HepG2 (cell line): ENCODE data around the gene ICAM3. TPM values are rescaled to one million over a fixed set of nuclear protein-coding genes. Genes with fewer than 3 reads are reported as not detected.
A peak's percentile ranks its signal among the peaks of the same experiment; 100 is the strongest.

Experiments used
- AGO2 ChIP-seq: fragments of 200-400 bp; formaldehyde crosslinking; optimal IDR thresholded peaks from 2 replicates; pipeline ENCODE3; 2017; ENCODE audit warnings: mild to moderate bottlenecking, low read depth, low read length, moderate library complexity
- ISL2 ChIP-seq: sonication (generic); formaldehyde crosslinking; IDR thresholded peaks from 2 replicates; pipeline ENCODE4 v1.5.0; 2020; ENCODE audit warnings: missing genetic modification reagents
- KDM3A ChIP-seq: IDR thresholded peaks from 2 replicates; pipeline ENCODE4 v1.6.1; 2018; ENCODE audit warnings: low read depth, missing compliant biosample characterization
- NKX3-1 ChIP-seq: sonication (generic); formaldehyde crosslinking; IDR thresholded peaks from 2 replicates; pipeline ENCODE4 v1.5.0; 2020; ENCODE audit warnings: missing genetic modification reagents
- SMAD3 ChIP-seq: sonication (generic); formaldehyde crosslinking; IDR thresholded peaks from 2 replicates; pipeline ENCODE4 v1.4.0; 2020; ENCODE audit warnings: missing genetic modification reagents
- SRSF1 ChIP-seq: fragments of 200-400 bp; formaldehyde crosslinking; optimal IDR thresholded peaks from 2 replicates; pipeline ENCODE3; 2017; ENCODE audit warnings: mild to moderate bottlenecking, low read depth, low read length, moderate library complexity
- ZNF274 ChIP-seq: sonication (generic); formaldehyde crosslinking; IDR thresholded peaks from 2 replicates; pipeline ENCODE4 v1.5.1; 2020; ENCODE audit warnings: mild to moderate bottlenecking, missing genetic modification reagents
- polyA plus RNA-seq, 8 experiments: library from polyadenylated mRNA; depleted of rRNA in 3 of 8; stranded (reverse) in 7 of 8; unstranded in 1 of 8; fragments of >200 nt; fragmentation: Illumina TruSeq in 4 of 8; extraction: Trizol in 4 of 8; gene quantifications; 2 replicates each; pipeline versions ENCODE4 v1.2.1 to v1.2.3, GENCODE V29; 2011 to 2016; ENCODE audit warnings: low read depth in 4 of 8, missing spikeins in 1 of 8, mixed read lengths in 1 of 8; ENCODE audit not compliant: insufficient read depth in 1 of 8
- total RNA-seq, 5 experiments: library from RNA; depleted of rRNA; stranded (reverse); fragments of >200 nt; fragmentation: Illumina TruSeq; extraction: Trizol; gene quantifications; 2 replicates each; pipeline ENCODE4 v1.2.3, GENCODE V29; 2016; ENCODE audit warnings: low read depth in 1 of 5
- TF ChIP-seq, protein P1 (sequence below): IDR thresholded peaks from 2 replicates; pipeline ENCODE4 v1.6.1; 2016; ENCODE audit warnings: low read depth, missing genetic modification reagents, missing compliant biosample characterization
- TF ChIP-seq, protein P2 (sequence below): sonication (generic); formaldehyde crosslinking; IDR thresholded peaks from 2 replicates; pipeline ENCODE4 v1.4.0; 2020; ENCODE audit warnings: missing genetic modification reagents
- TF ChIP-seq, protein P3 (sequence below): sonication (generic); formaldehyde crosslinking; conservative IDR thresholded peaks from 2 replicates; pipeline ENCODE4 v1.4.0; 2020; ENCODE audit warnings: missing genetic modification reagents
- TF ChIP-seq, protein P4 (sequence below): sonication (generic); formaldehyde crosslinking; IDR thresholded peaks from 2 replicates; pipeline ENCODE4 v1.4.0; 2020; ENCODE audit warnings: mild to moderate bottlenecking, missing genetic modification reagents
- TF ChIP-seq, protein P5 (sequence below): sonication (generic); formaldehyde crosslinking; IDR thresholded peaks from 2 replicates; pipeline ENCODE4 v1.4.0; 2020; ENCODE audit warnings: mild to moderate bottlenecking, low read depth, missing genetic modification reagents
- TF ChIP-seq, protein P6 (sequence below): sonication (generic); formaldehyde crosslinking; IDR thresholded peaks from 2 replicates; pipeline ENCODE4; 2020; ENCODE audit warnings: missing genetic modification reagents, mild to moderate bottlenecking, borderline replicate concordance
- TF ChIP-seq, protein P7 (sequence below): sonication (generic); formaldehyde crosslinking; IDR thresholded peaks from 2 replicates; pipeline ENCODE4 v1.4.0; 2020; ENCODE audit warnings: missing genetic modification reagents, borderline replicate concordance

ICAM3 gene
- total and polyA plus RNA-seq, 2 of the 13 experiments (the other 11 are each of a cell fraction or from before 2014, with no cell fraction given) = 14.1 to 21.0 TPM

DNA sequence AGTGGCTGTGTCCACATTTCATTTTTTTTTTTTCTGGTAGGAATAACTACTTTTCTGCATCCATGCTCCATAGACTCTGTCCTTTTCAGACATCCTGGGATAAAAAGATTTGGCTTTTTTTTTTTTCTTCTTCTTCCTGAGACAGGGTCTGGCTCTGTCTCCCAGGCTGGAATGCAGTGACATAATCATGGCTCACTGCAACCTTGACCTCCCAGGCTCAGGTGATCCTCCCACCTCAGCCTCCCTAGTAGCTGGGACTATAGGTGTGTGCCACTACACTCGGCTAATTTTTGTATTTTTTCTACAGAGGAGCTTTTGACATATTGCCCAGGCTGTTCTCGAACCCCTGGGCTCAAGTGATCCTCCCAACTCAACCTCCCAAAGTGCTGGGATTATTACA is 4.1 kb upstream of the ICAM3 start (continued):
- TF ChIP-seq, protein P1, sequence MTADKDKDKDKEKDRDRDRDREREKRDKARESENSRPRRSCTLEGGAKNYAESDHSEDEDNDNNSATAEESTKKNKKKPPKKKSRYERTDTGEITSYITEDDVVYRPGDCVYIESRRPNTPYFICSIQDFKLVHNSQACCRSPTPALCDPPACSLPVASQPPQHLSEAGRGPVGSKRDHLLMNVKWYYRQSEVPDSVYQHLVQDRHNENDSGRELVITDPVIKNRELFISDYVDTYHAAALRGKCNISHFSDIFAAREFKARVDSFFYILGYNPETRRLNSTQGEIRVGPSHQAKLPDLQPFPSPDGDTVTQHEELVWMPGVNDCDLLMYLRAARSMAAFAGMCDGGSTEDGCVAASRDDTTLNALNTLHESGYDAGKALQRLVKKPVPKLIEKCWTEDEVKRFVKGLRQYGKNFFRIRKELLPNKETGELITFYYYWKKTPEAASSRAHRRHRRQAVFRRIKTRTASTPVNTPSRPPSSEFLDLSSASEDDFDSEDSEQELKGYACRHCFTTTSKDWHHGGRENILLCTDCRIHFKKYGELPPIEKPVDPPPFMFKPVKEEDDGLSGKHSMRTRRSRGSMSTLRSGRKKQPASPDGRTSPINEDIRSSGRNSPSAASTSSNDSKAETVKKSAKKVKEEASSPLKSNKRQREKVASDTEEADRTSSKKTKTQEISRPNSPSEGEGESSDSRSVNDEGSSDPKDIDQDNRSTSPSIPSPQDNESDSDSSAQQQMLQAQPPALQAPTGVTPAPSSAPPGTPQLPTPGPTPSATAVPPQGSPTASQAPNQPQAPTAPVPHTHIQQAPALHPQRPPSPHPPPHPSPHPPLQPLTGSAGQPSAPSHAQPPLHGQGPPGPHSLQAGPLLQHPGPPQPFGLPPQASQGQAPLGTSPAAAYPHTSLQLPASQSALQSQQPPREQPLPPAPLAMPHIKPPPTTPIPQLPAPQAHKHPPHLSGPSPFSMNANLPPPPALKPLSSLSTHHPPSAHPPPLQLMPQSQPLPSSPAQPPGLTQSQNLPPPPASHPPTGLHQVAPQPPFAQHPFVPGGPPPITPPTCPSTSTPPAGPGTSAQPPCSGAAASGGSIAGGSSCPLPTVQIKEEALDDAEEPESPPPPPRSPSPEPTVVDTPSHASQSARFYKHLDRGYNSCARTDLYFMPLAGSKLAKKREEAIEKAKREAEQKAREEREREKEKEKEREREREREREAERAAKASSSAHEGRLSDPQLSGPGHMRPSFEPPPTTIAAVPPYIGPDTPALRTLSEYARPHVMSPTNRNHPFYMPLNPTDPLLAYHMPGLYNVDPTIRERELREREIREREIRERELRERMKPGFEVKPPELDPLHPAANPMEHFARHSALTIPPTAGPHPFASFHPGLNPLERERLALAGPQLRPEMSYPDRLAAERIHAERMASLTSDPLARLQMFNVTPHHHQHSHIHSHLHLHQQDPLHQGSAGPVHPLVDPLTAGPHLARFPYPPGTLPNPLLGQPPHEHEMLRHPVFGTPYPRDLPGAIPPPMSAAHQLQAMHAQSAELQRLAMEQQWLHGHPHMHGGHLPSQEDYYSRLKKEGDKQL = no peak
- TF ChIP-seq KDM3A (CRISPR knock-in tag) (no peak), AGO2 (no peak), ZNF274 (CRISPR knock-in tag) (no peak), NKX3-1 (CRISPR knock-in tag) (no peak), SRSF1 (no peak), SMAD3 (CRISPR knock-in tag) (no peak), ISL2 (no peak)
- TF ChIP-seq, protein P2, sequence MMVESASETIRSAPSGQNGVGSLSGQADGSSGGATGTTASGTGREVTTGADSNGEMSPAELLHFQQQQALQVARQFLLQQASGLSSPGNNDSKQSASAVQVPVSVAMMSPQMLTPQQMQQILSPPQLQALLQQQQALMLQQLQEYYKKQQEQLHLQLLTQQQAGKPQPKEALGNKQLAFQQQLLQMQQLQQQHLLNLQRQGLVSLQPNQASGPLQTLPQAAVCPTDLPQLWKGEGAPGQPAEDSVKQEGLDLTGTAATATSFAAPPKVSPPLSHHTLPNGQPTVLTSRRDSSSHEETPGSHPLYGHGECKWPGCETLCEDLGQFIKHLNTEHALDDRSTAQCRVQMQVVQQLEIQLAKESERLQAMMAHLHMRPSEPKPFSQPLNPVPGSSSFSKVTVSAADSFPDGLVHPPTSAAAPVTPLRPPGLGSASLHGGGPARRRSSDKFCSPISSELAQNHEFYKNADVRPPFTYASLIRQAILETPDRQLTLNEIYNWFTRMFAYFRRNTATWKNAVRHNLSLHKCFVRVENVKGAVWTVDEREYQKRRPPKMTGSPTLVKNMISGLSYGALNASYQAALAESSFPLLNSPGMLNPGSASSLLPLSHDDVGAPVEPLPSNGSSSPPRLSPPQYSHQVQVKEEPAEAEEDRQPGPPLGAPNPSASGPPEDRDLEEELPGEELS (CRISPR knock-in tag) = no peak
- TF ChIP-seq, protein P3, sequence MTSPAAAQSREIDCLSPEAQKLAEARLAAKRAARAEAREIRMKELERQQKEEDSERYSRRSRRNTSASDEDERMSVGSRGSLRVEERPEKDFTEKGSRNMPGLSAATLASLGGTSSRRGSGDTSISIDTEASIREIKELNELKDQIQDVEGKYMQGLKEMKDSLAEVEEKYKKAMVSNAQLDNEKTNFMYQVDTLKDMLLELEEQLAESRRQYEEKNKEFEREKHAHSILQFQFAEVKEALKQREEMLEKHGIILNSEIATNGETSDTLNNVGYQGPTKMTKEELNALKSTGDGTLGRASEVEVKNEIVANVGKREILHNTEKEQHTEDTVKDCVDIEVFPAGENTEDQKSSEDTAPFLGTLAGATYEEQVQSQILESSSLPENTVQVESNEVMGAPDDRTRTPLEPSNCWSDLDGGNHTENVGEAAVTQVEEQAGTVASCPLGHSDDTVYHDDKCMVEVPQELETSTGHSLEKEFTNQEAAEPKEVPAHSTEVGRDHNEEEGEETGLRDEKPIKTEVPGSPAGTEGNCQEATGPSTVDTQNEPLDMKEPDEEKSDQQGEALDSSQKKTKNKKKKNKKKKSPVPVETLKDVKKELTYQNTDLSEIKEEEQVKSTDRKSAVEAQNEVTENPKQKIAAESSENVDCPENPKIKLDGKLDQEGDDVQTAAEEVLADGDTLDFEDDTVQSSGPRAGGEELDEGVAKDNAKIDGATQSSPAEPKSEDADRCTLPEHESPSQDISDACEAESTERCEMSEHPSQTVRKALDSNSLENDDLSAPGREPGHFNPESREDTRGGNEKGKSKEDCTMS (CRISPR knock-in tag) = no peak
- TF ChIP-seq, protein P4, sequence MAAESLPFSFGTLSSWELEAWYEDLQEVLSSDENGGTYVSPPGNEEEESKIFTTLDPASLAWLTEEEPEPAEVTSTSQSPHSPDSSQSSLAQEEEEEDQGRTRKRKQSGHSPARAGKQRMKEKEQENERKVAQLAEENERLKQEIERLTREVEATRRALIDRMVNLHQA (CRISPR knock-in tag) = no peak
- TF ChIP-seq, protein P5, sequence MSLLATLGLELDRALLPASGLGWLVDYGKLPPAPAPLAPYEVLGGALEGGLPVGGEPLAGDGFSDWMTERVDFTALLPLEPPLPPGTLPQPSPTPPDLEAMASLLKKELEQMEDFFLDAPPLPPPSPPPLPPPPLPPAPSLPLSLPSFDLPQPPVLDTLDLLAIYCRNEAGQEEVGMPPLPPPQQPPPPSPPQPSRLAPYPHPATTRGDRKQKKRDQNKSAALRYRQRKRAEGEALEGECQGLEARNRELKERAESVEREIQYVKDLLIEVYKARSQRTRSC (CRISPR knock-in tag) = no peak
- TF ChIP-seq, protein P6, sequence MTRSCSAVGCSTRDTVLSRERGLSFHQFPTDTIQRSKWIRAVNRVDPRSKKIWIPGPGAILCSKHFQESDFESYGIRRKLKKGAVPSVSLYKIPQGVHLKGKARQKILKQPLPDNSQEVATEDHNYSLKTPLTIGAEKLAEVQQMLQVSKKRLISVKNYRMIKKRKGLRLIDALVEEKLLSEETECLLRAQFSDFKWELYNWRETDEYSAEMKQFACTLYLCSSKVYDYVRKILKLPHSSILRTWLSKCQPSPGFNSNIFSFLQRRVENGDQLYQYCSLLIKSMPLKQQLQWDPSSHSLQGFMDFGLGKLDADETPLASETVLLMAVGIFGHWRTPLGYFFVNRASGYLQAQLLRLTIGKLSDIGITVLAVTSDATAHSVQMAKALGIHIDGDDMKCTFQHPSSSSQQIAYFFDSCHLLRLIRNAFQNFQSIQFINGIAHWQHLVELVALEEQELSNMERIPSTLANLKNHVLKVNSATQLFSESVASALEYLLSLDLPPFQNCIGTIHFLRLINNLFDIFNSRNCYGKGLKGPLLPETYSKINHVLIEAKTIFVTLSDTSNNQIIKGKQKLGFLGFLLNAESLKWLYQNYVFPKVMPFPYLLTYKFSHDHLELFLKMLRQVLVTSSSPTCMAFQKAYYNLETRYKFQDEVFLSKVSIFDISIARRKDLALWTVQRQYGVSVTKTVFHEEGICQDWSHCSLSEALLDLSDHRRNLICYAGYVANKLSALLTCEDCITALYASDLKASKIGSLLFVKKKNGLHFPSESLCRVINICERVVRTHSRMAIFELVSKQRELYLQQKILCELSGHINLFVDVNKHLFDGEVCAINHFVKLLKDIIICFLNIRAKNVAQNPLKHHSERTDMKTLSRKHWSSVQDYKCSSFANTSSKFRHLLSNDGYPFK = no peak
- TF ChIP-seq, protein P7, sequence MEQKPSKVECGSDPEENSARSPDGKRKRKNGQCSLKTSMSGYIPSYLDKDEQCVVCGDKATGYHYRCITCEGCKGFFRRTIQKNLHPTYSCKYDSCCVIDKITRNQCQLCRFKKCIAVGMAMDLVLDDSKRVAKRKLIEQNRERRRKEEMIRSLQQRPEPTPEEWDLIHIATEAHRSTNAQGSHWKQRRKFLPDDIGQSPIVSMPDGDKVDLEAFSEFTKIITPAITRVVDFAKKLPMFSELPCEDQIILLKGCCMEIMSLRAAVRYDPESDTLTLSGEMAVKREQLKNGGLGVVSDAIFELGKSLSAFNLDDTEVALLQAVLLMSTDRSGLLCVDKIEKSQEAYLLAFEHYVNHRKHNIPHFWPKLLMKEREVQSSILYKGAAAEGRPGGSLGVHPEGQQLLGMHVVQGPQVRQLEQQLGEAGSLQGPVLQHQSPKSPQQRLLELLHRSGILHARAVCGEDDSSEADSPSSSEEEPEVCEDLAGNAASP (CRISPR knock-in tag) = peak; percentile 68; the same call in 1 of the 2 replicates
